Breast epithelium (tissue), 4 donors: ENCODE results near the gene GH2. TPM values are rescaled to one million over a fixed set of nuclear protein-coding genes. Genes with fewer than 3 reads are reported as not detected.
"Not testable (repeated sequence)": the region's sequence is repeated elsewhere in the genome, so short reads cannot be mapped to it uniquely, and the experiment has no call there.

ENCODE experiments used
- DNase-seq, 2 donors: peaks; one replicate each; pipeline ENCODE4 v3.0.0-alpha.2; 2019; ENCODE audit warnings: low spot score in 2 of 2
- H3K27ac ChIP-seq, 2 donors: fragments of 200-600 bp; sonication (generic) in 1 of 2; one replicate each; pipeline ENCODE4 v1.5.1; 2016 to 2019; ENCODE audit warnings: mild to moderate bottlenecking in 1 of 2
- H3K27me3 ChIP-seq, 2 donors: fragments of 200-600 bp; sonication (generic) in 1 of 2; one replicate each; pipeline versions ENCODE4 v1.5.1 to v1.6.0; 2017 to 2019; ENCODE audit warnings: control low read depth in 1 of 2, mild to moderate bottlenecking in 1 of 2
- H3K36me3 ChIP-seq: fragments of 200-600 bp; one replicate; pipeline ENCODE4 v1.5.1; 2019
- H3K4me1 ChIP-seq, 2 donors: fragments of 200-600 bp; sonication (generic); one replicate each; pipeline ENCODE4 v1.5.1; 2016 to 2019; ENCODE audit warnings: control low read depth in 1 of 2
- H3K4me3 ChIP-seq, 3 donors: fragments of 200-600 bp; sonication (generic); 1 replicate in 2 of 3; 2 replicates in 1 of 3; pipeline ENCODE4 v1.5.1; 2016 to 2019; ENCODE audit warnings: mild to moderate bottlenecking in 3 of 3, moderate library complexity in 2 of 3
- H3K9me3 ChIP-seq, 2 donors: fragments of 200-600 bp; sonication (generic) in 1 of 2; one replicate each; pipeline ENCODE4 v1.5.1; 2016 to 2019; ENCODE audit warnings: control low read depth in 1 of 2
- POLR2A ChIP-seq: fragments of 450-650 bp; IDR thresholded peaks from one replicate; pipeline ENCODE4 v1.6.1; 2016; ENCODE audit warnings: antibody characterized with exemption, mild to moderate bottlenecking, moderate library complexity
- POLR2AphosphoS5 ChIP-seq, 3 donors: sonication (generic); formaldehyde crosslinking; IDR thresholded peaks; one replicate each; pipeline ENCODE4 v1.6.1; 2017; ENCODE audit warnings: antibody characterized with exemption in 3 of 3
- intact Hi-C: fragments of 100-400 bp; cut with DNase I; formaldehyde crosslinking; loops from one replicate; pipeline ENCODE4 v1.15.1; 2023; ENCODE audit warnings: low total_unique reads
- total RNA-seq, 3 donors: library from RNA; depleted of rRNA; stranded (reverse); fragments of >200 nt; gene quantifications; one replicate each; pipeline ENCODE4 v1.1.0, GENCODE V29; 2016
- TF ChIP-seq, protein P1 (sequence below), 3 donors: fragments of 450-650 bp; IDR thresholded peaks; one replicate each; pipeline ENCODE4 v1.5.1; 2016 to 2017; ENCODE audit warnings: antibody characterized with exemption in 3 of 3, mild to moderate bottlenecking in 3 of 3, moderate library complexity in 3 of 3

Gene GH2
- total RNA-seq, 3 donors from 2014 or later = not detected

- H3K27me3 ChIP-seq = no peaks in the 10 kb centered on the region
- intact Hi-C loops = no loop called here
- TF ChIP-seq POLR2A (no peak), POLR2AphosphoS5 (IDR thresholded peaks at IDR 0.05) (no peak)
- TF ChIP-seq, protein P1, sequence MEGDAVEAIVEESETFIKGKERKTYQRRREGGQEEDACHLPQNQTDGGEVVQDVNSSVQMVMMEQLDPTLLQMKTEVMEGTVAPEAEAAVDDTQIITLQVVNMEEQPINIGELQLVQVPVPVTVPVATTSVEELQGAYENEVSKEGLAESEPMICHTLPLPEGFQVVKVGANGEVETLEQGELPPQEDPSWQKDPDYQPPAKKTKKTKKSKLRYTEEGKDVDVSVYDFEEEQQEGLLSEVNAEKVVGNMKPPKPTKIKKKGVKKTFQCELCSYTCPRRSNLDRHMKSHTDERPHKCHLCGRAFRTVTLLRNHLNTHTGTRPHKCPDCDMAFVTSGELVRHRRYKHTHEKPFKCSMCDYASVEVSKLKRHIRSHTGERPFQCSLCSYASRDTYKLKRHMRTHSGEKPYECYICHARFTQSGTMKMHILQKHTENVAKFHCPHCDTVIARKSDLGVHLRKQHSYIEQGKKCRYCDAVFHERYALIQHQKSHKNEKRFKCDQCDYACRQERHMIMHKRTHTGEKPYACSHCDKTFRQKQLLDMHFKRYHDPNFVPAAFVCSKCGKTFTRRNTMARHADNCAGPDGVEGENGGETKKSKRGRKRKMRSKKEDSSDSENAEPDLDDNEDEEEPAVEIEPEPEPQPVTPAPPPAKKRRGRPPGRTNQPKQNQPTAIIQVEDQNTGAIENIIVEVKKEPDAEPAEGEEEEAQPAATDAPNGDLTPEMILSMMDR (IDR thresholded peaks at IDR 0.05) = no peak
- no peaks in the 10 kb centered on the region for H3K36me3 ChIP-seq
- DNase-seq = no peak
- H3K4me3 ChIP-seq = no peak overlapping the region
- no peaks in the 10 kb centered on the region for H3K9me3 ChIP-seq
- no peaks in the 10 kb centered on the region for H3K4me1 ChIP-seq
- no peak overlapping the region for H3K27ac ChIP-seq
Observed at GRCh38 chr17:63859257-63859656, 22.5 kb downstream of the GH2 start.

- DNase-seq, H3K4me1 ChIP-seq, H3K4me3 ChIP-seq, H3K9me3 ChIP-seq, intact Hi-C loops, H3K27me3 ChIP-seq, H3K36me3 ChIP-seq, H3K27ac ChIP-seq: not testable (repeated sequence)
Observed at GRCh38 chr17:63856425-63856824, 25.3 kb downstream of the GH2 start.

DNA sequence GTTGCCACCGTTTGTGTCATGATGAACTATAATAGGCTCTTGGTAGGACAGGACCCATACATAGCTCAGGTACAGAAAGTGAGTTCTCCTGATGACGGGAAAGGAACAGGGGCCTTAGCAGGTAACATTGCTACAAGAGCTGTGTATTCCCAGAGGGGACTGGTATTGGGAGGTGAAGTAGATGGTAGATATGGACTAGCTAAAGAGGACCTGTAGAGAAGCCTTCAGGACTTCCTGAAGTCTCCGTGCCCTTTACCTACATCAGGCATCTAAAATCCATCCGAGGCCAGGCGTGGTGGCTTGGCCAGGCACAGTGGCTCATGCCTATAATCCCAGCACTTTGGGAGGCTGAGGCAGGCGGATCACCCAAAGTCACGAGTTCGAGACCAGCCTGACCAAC lies 26.6 kb downstream of the GH2 start:
- TF ChIP-seq POLR2A (no peak), POLR2AphosphoS5 (IDR thresholded peaks at IDR 0.05) (no peak)
- TF ChIP-seq, protein P1 (IDR thresholded peaks at IDR 0.05) = no peak
- H3K36me3 ChIP-seq = no peaks in the 10 kb centered on the region
- no peaks in the 10 kb centered on the region for H3K9me3 ChIP-seq
- intact Hi-C loops = no loop called here
- no peaks in the 10 kb centered on the region for H3K4me1 ChIP-seq
- H3K4me3 ChIP-seq = no peak overlapping the region
- no peak overlapping the region for H3K27ac ChIP-seq
- no peaks in the 10 kb centered on the region for H3K27me3 ChIP-seq
- no peak for DNase-seq

DNA sequence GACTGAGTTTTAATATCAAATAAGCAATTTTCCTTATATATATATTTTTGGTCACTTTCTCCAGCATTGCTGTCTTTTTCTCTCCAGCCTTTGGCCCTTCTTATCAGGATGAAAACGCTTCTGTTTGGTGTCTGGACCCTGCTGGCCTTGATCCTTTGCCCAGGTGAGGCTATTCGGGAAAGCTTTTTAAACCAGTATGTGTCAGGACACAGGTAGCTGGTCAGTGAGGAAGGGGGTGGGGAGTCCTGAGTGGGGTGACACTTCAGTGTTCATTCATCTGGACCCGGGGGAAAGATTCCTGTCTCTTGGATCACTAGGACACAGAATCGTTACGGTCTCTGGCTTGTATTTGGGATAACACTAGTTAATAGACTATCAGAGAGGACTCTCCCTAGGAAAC lies 27.0 kb downstream of the GH2 start:
- no peaks in the 10 kb centered on the region for H3K9me3 ChIP-seq
- no peaks in the 10 kb centered on the region for H3K27me3 ChIP-seq
- DNase-seq = no peak
- H3K27ac ChIP-seq = no peak overlapping the region
- no peak for TF ChIP-seq POLR2A
- no peak for TF ChIP-seq POLR2AphosphoS5 (IDR thresholded peaks at IDR 0.05)
- TF ChIP-seq, protein P1 (IDR thresholded peaks at IDR 0.05) = no peak
- intact Hi-C loops = no loop called here
- H3K4me3 ChIP-seq = no peak overlapping the region
- no peaks in the 10 kb centered on the region for H3K4me1 ChIP-seq
- no peaks in the 10 kb centered on the region for H3K36me3 ChIP-seq

DNA sequence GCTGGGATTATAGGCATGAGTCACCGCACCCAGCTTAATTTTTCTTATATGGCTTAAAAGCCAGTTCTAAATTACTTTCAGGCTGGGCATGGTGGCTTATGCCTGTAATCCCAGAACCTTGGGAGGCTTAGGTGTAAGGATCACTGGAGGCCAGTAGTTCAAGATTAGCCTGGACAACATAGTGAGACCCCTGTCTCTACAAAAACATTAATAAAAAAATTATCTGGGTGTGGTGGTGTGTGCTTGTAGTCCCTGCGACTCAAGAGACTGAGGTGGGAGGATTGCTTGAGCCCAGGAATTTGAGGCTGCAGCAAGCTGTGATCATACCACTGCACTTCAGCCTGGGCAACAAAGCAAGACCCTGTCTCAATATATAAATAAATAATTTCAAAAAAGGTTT lies 28.5 kb downstream of the GH2 start:
- H3K27me3 ChIP-seq = no peaks in the 10 kb centered on the region
- no peak overlapping the region for H3K4me3 ChIP-seq
- intact Hi-C loops = no loop called here
- no peaks in the 10 kb centered on the region for H3K36me3 ChIP-seq
- no peak overlapping the region for H3K27ac ChIP-seq
- H3K9me3 ChIP-seq = no peaks in the 10 kb centered on the region
- no peaks in the 10 kb centered on the region for H3K4me1 ChIP-seq
- TF ChIP-seq POLR2AphosphoS5 (IDR thresholded peaks at IDR 0.05) (no peak), POLR2A (no peak)
- TF ChIP-seq, protein P1 (IDR thresholded peaks at IDR 0.05) = no peak
- no peak for DNase-seq

DNA sequence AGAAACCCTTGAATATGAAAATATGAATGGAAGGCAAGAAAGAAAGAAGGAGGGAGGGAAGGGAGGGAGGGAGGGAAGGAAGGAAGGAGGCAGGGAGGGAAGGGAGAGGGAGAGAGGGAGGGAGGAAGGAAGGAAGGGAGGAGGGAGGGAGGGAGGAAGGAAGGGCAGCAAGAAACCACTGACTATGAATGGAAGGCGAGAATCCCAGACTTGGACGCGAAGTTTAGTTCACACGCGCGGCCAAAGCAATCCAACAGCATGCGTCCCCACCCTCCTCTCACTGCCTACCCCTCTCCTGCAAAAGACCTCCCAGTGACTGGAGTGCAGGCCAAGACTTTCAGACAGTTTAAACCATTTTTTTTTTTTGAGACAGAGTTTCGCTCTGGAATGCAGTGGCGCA lies 31.3 kb downstream of the GH2 start:
- Histone ChIP-seq H3K27me3 (no peaks in the 10 kb centered on the region), H3K9me3 (no peaks in the 10 kb centered on the region), H3K4me3 (no peak overlapping the region), H3K4me1 (no peaks in the 10 kb centered on the region), H3K36me3 (no peaks in the 10 kb centered on the region), H3K27ac (no peak overlapping the region)
- no peak for DNase-seq
- intact Hi-C loops = no loop called here
- no peak for TF ChIP-seq POLR2A
